Endodermal cell (in vitro differentiated cells): ENCODE measurements around the gene HMGXB3. TPM values are rescaled to one million over a fixed set of nuclear protein-coding genes. Genes with fewer than 3 reads are reported as not detected.

ENCODE experiments used
- DNase-seq: peaks from one replicate; pipeline ENCODE4 v3.0.0-alpha.2; 2017
- H3K27ac ChIP-seq: 2 replicates; pipeline ENCODE4 v1.5.1; 2013; ENCODE audit warnings: mild to moderate bottlenecking, low read depth, low read length, moderate library complexity
- H3K27me3 ChIP-seq: 2 replicates; pipeline ENCODE4 v1.6.1; 2013; ENCODE audit warnings: mild to moderate bottlenecking, low read length, moderate library complexity; ENCODE audit not compliant: insufficient read depth, control insufficient read depth, poor library complexity, severe bottlenecking
- H3K36me3 ChIP-seq: 2 replicates; pipeline ENCODE4 v1.7.0; 2013; ENCODE audit warnings: mild to moderate bottlenecking, low read length, moderate library complexity; ENCODE audit not compliant: control insufficient read depth, insufficient read depth
- H3K4me1 ChIP-seq: one replicate; pipeline ENCODE4 v1.7.0; 2013; ENCODE audit warnings: low read length; ENCODE audit not compliant: control insufficient read depth, insufficient read depth
- H3K4me3 ChIP-seq: 2 replicates; pipeline ENCODE4 v1.5.1; 2013; ENCODE audit warnings: mild to moderate bottlenecking, low read length, moderate library complexity
- H3K9ac ChIP-seq: 2 replicates; pipeline ENCODE4 v1.6.1; 2013; ENCODE audit warnings: mild to moderate bottlenecking, low read length, moderate library complexity; ENCODE audit not compliant: poor library complexity, severe bottlenecking; ENCODE audit errors: extremely low read depth
- H3K9me3 ChIP-seq: 2 replicates; pipeline ENCODE4 v1.6.1; 2013; ENCODE audit warnings: mild to moderate bottlenecking, low read length, moderate library complexity; ENCODE audit not compliant: control insufficient read depth
- H3K27ac Mint-ChIP-seq: 2 replicates; pipeline ENCODE4 v1.8.0; 2020; ENCODE audit warnings: mixed read lengths
- H3K27me3 Mint-ChIP-seq: 2 replicates; pipeline ENCODE4 v1.8.0; 2021; ENCODE audit warnings: mild to moderate bottlenecking, mixed read lengths; ENCODE audit not compliant: insufficient read depth
- H3K36me3 Mint-ChIP-seq: 2 replicates; pipeline ENCODE4 v1.8.0; 2020; ENCODE audit warnings: low read depth, mixed read lengths
- H3K4me1 Mint-ChIP-seq: 2 replicates; pipeline ENCODE4 v1.8.0; 2020; ENCODE audit warnings: mixed read lengths
- H3K4me3 Mint-ChIP-seq: 2 replicates; pipeline ENCODE4 v1.8.0; 2020; ENCODE audit warnings: mild to moderate bottlenecking, moderate library complexity, mixed read lengths
- H3K9me3 Mint-ChIP-seq: 2 replicates; pipeline ENCODE4 v1.8.0; 2020; ENCODE audit warnings: mild to moderate bottlenecking, mixed read lengths
- WGBS, 2 experiments: methylation state at CpG; one replicate each; pipeline versions ENCODE4 v1.1.5 to v1.1.7; 2013; ENCODE audit warnings: missing lambda C conversion rate in 2 of 2, mixed read lengths in 1 of 2; ENCODE audit not compliant: insufficient coverage in 1 of 2, insufficient read length in 1 of 2; 5-methylcytosine and 5-hydroxymethylcytosine counted together
- total RNA-seq, 2 donors: library from RNA; stranded (reverse); fragmentation: NEBNext Ultra II Directional in 1 of 2; extraction: Animal tissue kit (Norgen Biotek cat#: 25700) in 1 of 2; gene quantifications; 2 replicates in 1 of 2; 3 replicates in 1 of 2; pipeline ENCODE4 v1.2.1, GENCODE V29; 2021
- TF ChIP-seq, protein P1 (sequence below): fragments of 200-600 bp; sonication (generic); conservative IDR thresholded peaks from 2 replicates; pipeline ENCODE4 v1.5.0; 2021; ENCODE audit warnings: antibody characterized with exemption, mild to moderate bottlenecking

The HMGXB3 gene
- total RNA-seq, 2 donors from 2014 or later: 41.0 to 43.5 TPM

GRCh38 chr5:149954798-149955197 lies 45.7 kb upstream of the HMGXB3 start:
- no peaks in the 10 kb centered on the region for H3K36me3 Mint-ChIP-seq
- WGBS, 2 experiments: 88 to 92% methylated on average over 4 to 6 of the region's 6 CpGs
- H3K27ac ChIP-seq: no peak overlapping the region
- no peaks in the 10 kb centered on the region for H3K27me3 Mint-ChIP-seq
- no peaks in the 10 kb centered on the region for H3K36me3 ChIP-seq
- no peak overlapping the region for H3K4me3 ChIP-seq
- H3K4me3 Mint-ChIP-seq: no peak overlapping the region
- no peaks in the 10 kb centered on the region for H3K9me3 ChIP-seq
- no peak overlapping the region for H3K9ac ChIP-seq
- peaks cover 12% of the 10 kb centered on the region for H3K4me1 Mint-ChIP-seq
- TF ChIP-seq, protein P1, sequence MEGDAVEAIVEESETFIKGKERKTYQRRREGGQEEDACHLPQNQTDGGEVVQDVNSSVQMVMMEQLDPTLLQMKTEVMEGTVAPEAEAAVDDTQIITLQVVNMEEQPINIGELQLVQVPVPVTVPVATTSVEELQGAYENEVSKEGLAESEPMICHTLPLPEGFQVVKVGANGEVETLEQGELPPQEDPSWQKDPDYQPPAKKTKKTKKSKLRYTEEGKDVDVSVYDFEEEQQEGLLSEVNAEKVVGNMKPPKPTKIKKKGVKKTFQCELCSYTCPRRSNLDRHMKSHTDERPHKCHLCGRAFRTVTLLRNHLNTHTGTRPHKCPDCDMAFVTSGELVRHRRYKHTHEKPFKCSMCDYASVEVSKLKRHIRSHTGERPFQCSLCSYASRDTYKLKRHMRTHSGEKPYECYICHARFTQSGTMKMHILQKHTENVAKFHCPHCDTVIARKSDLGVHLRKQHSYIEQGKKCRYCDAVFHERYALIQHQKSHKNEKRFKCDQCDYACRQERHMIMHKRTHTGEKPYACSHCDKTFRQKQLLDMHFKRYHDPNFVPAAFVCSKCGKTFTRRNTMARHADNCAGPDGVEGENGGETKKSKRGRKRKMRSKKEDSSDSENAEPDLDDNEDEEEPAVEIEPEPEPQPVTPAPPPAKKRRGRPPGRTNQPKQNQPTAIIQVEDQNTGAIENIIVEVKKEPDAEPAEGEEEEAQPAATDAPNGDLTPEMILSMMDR: no peak
- no peak for DNase-seq
- H3K27ac Mint-ChIP-seq: no peak overlapping the region
- peaks cover 5% of the 10 kb centered on the region for H3K4me1 ChIP-seq
- no peaks in the 10 kb centered on the region for H3K27me3 ChIP-seq
- H3K9me3 Mint-ChIP-seq: no peaks in the 10 kb centered on the region

DNA sequence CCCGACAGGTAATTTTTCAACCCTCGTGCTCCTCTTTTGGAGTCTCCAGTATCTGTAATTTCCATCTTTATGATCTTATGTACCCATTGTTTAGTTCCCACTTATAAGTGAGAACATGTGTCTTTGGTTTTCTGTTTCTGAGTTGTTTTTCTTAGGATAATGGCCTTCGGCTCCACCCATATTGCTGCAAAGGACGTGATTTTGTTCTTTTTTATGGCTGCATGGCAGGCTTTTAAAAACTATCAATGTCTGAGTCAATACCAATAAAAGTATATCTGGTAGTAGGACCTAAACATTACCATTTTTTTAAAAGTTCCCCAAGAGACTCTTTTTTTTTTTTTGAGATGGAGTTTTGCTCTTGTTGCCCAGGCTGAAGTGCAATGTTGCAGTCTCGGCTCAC lies 43.9 kb upstream of the HMGXB3 start:
- Mint-ChIP-seq H3K27me3 (no peaks in the 10 kb centered on the region), H3K9me3 (no peaks in the 10 kb centered on the region), H3K4me3 (no peak overlapping the region), H3K4me1 (peaks cover 16% of the 10 kb centered on the region), H3K27ac (no peak overlapping the region), H3K36me3 (no peaks in the 10 kb centered on the region)
- TF ChIP-seq, protein P1: no peak
- Histone ChIP-seq H3K9me3 (no peaks in the 10 kb centered on the region), H3K4me3 (no peak overlapping the region), H3K4me1 (peaks cover 9% of the 10 kb centered on the region), H3K9ac (no peak overlapping the region), H3K27me3 (no peaks in the 10 kb centered on the region), H3K27ac (no peak overlapping the region), H3K36me3 (no peaks in the 10 kb centered on the region)
- WGBS, 2 experiments: 92 to 96% methylated on average over 4 to 5 of the region's 5 CpGs
- DNase-seq: no peak

DNA sequence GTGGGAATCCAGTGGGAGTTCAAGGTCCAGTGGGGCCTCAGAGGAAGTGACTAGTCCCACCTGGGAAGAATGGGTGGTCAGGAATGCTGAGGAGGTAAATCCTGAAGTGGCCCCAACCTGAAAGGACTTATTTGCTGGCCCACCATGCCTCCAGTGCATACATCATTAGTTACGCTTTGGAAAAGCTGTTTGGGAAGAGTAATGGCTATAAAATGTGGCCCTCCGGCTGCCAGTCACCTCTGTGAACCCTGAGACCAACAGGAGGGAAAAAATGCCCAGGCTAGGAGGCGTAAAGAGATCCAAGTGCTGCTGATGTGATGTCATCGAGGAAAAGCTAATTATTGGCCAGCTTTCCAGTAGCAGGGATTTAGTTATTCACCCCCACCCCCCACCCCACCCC lies 42.7 kb upstream of the HMGXB3 start:
- no peaks in the 10 kb centered on the region for H3K27me3 Mint-ChIP-seq
- H3K4me1 Mint-ChIP-seq: peaks cover 17% of the 10 kb centered on the region
- 98 to 100% methylated on average over 2 to 4 of the region's 4 CpGs for whole genome bisulfite sequencing, 2 experiments
- no peak for DNase-seq
- no peak overlapping the region for H3K4me3 Mint-ChIP-seq
- Histone ChIP-seq H3K4me1 (peaks cover 9% of the 10 kb centered on the region), H3K27me3 (no peaks in the 10 kb centered on the region), H3K36me3 (no peaks in the 10 kb centered on the region), H3K27ac (no peak overlapping the region), H3K9ac (no peak overlapping the region), H3K9me3 (no peaks in the 10 kb centered on the region), H3K4me3 (no peak overlapping the region)
- TF ChIP-seq, protein P1: no peak
- peaks cover 2% of the 10 kb centered on the region for H3K36me3 Mint-ChIP-seq
- H3K9me3 Mint-ChIP-seq: no peaks in the 10 kb centered on the region
- H3K27ac Mint-ChIP-seq: no peak overlapping the region
